HepG2 (cell line): ENCODE data around the gene MTHFS. TPM values are rescaled to one million over a fixed set of nuclear protein-coding genes. Genes with fewer than 3 reads are reported as not detected.

Source experiments
- ATF7 ChIP-seq, 2 experiments: fragments of 450-650 bp in 1 of 2; sonication (generic) in 1 of 2; formaldehyde crosslinking in 1 of 2; IDR thresholded peaks; 2 replicates each; pipeline versions ENCODE4 v1.4.0 to v1.6.1; 2016 to 2020; ENCODE audit warnings: antibody characterized with exemption in 1 of 2, mild to moderate bottlenecking in 1 of 2, missing genetic modification reagents in 1 of 2
- HDAC2 ChIP-seq: sonication (generic); formaldehyde crosslinking; IDR thresholded peaks from 2 replicates; pipeline ENCODE4 v1.4.0; 2020; ENCODE audit warnings: missing genetic modification reagents
- MTF1 ChIP-seq: sonication (generic); formaldehyde crosslinking; IDR thresholded peaks from 2 replicates; pipeline ENCODE4 v1.5.0; 2020; ENCODE audit warnings: missing genetic modification reagents
- NFYC ChIP-seq: IDR thresholded peaks from 2 replicates; pipeline ENCODE4 v1.6.1; 2016; ENCODE audit warnings: missing genetic modification reagents, missing compliant biosample characterization
- PAXIP1 ChIP-seq: sonication (generic); formaldehyde crosslinking; conservative IDR thresholded peaks from 2 replicates; pipeline ENCODE4 v1.4.0; 2020; ENCODE audit warnings: mild to moderate bottlenecking, missing genetic modification reagents, moderate library complexity
- REL ChIP-seq: sonication (generic); formaldehyde crosslinking; conservative IDR thresholded peaks from 2 replicates; pipeline ENCODE4 v1.8.0; 2022; ENCODE audit warnings: mild to moderate bottlenecking, missing genetic modification reagents, moderate library complexity
- RXRB ChIP-seq: IDR thresholded peaks from 2 replicates; pipeline ENCODE4 v1.6.1; 2016; ENCODE audit warnings: borderline replicate concordance, missing genetic modification reagents, missing compliant biosample characterization
- SKI ChIP-seq: fragments of 450-650 bp; IDR thresholded peaks from one replicate; pipeline ENCODE4 v1.6.1; 2018; ENCODE audit warnings: mild to moderate bottlenecking; ENCODE audit not compliant: partially characterized antibody
- SRSF4 ChIP-seq: fragments of 200-400 bp; formaldehyde crosslinking; IDR thresholded peaks from one replicate; pipeline ENCODE4 v1.6.1; 2018; ENCODE audit warnings: mild to moderate bottlenecking, low read depth, low read length, moderate library complexity; ENCODE audit not compliant: poor library complexity, severe bottlenecking
- STAG1 ChIP-seq: sonication (generic); formaldehyde crosslinking; IDR thresholded peaks from 2 replicates; pipeline ENCODE4 v1.4.0; 2020; ENCODE audit warnings: missing genetic modification reagents
- TBX2 ChIP-seq: sonication (generic); formaldehyde crosslinking; IDR thresholded peaks from 2 replicates; pipeline ENCODE4 v1.5.0; 2020; ENCODE audit warnings: missing genetic modification reagents, mild to moderate bottlenecking, borderline replicate concordance
- ZBTB38 ChIP-seq: sonication (generic); formaldehyde crosslinking; IDR thresholded peaks from 2 replicates; pipeline ENCODE4 v1.5.1; 2020; ENCODE audit warnings: mild to moderate bottlenecking, missing genetic modification reagents
- ZFP1 ChIP-seq: IDR thresholded peaks from 2 replicates; pipeline ENCODE4 v1.6.1; 2016
- ZFP37 ChIP-seq: sonication (generic); formaldehyde crosslinking; IDR thresholded peaks from 2 replicates; pipeline ENCODE4 v1.4.0; 2020; ENCODE audit warnings: missing genetic modification reagents, borderline replicate concordance
- ZNF350 ChIP-seq: sonication (generic); formaldehyde crosslinking; IDR thresholded peaks from 2 replicates; pipeline ENCODE4 v1.4.0; 2020; ENCODE audit warnings: mild to moderate bottlenecking, low read depth, missing genetic modification reagents, borderline replicate concordance
- ZNF788 ChIP-seq: sonication (generic); formaldehyde crosslinking; IDR thresholded peaks from 2 replicates; pipeline ENCODE4 v1.5.0; 2020; ENCODE audit warnings: mild to moderate bottlenecking, missing genetic modification reagents, borderline replicate concordance
- polyA plus RNA-seq, 8 experiments: library from polyadenylated mRNA; depleted of rRNA in 3 of 8; stranded (reverse) in 7 of 8; unstranded in 1 of 8; fragments of >200 nt; fragmentation: Illumina TruSeq in 4 of 8; extraction: Trizol in 4 of 8; gene quantifications; 2 replicates each; pipeline versions ENCODE4 v1.2.1 to v1.2.3, GENCODE V29; 2011 to 2016; ENCODE audit warnings: low read depth in 4 of 8, missing spikeins in 1 of 8, mixed read lengths in 1 of 8; ENCODE audit not compliant: insufficient read depth in 1 of 8
- total RNA-seq, 5 experiments: library from RNA; depleted of rRNA; stranded (reverse); fragments of >200 nt; fragmentation: Illumina TruSeq; extraction: Trizol; gene quantifications; 2 replicates each; pipeline ENCODE4 v1.2.3, GENCODE V29; 2016; ENCODE audit warnings: low read depth in 1 of 5
- TF ChIP-seq, protein P1 (sequence below): sonication (generic); formaldehyde crosslinking; IDR thresholded peaks from 2 replicates; pipeline ENCODE4 v1.5.0; 2020; ENCODE audit warnings: mild to moderate bottlenecking, missing genetic modification reagents, borderline replicate concordance

The MTHFS gene
- total and polyA plus RNA-seq, 2 of the 13 experiments (the other 11 are each of a cell fraction or from before 2014, with no cell fraction given), result 37.0 to 49.7 TPM

- TF ChIP-seq SRSF4 (peak; percentile 56), ZNF350 (CRISPR knock-in tag) (peak; percentile 44; the same call in 1 of the 2 replicates), TBX2 (peak; percentile 89), STAG1 (CRISPR knock-in tag) (peak; percentile 55), ZFP1 (CRISPR knock-in tag) (no peak), SKI (peak; percentile 29), NFYC (CRISPR knock-in tag) (peak; percentile 4; the same call in 1 of the 2 replicates), ZBTB38 (CRISPR knock-in tag) (peak; percentile 83), HDAC2 (CRISPR knock-in tag) (peak; percentile 70; the same call in 1 of the 2 replicates), MTF1 (CRISPR knock-in tag) (0 out of 2 replicates have a peak, but pooled peaks have one; percentile 62), ZNF788 (CRISPR knock-in tag) (peak; percentile 49; the same call in 1 of the 2 replicates), RXRB (0 out of 2 replicates have a peak, but pooled peaks have one; percentile 41), ZFP37 (CRISPR knock-in tag) (peak; percentile 89; the same call in 1 of the 2 replicates), PAXIP1 (CRISPR knock-in tag) (peak; percentile 58; the same call in 1 of the 2 replicates), ATF7 (IDR thresholded peaks at IDR 0.05) (no peak), ATF7 (CRISPR knock-in tag; IDR thresholded peaks at IDR 0.05) (peak; percentile 1; the same call in 1 of the 2 replicates), REL (CRISPR knock-in tag) (peak; percentile 91; the same call in 1 of the 2 replicates)
- TF ChIP-seq, protein P1, sequence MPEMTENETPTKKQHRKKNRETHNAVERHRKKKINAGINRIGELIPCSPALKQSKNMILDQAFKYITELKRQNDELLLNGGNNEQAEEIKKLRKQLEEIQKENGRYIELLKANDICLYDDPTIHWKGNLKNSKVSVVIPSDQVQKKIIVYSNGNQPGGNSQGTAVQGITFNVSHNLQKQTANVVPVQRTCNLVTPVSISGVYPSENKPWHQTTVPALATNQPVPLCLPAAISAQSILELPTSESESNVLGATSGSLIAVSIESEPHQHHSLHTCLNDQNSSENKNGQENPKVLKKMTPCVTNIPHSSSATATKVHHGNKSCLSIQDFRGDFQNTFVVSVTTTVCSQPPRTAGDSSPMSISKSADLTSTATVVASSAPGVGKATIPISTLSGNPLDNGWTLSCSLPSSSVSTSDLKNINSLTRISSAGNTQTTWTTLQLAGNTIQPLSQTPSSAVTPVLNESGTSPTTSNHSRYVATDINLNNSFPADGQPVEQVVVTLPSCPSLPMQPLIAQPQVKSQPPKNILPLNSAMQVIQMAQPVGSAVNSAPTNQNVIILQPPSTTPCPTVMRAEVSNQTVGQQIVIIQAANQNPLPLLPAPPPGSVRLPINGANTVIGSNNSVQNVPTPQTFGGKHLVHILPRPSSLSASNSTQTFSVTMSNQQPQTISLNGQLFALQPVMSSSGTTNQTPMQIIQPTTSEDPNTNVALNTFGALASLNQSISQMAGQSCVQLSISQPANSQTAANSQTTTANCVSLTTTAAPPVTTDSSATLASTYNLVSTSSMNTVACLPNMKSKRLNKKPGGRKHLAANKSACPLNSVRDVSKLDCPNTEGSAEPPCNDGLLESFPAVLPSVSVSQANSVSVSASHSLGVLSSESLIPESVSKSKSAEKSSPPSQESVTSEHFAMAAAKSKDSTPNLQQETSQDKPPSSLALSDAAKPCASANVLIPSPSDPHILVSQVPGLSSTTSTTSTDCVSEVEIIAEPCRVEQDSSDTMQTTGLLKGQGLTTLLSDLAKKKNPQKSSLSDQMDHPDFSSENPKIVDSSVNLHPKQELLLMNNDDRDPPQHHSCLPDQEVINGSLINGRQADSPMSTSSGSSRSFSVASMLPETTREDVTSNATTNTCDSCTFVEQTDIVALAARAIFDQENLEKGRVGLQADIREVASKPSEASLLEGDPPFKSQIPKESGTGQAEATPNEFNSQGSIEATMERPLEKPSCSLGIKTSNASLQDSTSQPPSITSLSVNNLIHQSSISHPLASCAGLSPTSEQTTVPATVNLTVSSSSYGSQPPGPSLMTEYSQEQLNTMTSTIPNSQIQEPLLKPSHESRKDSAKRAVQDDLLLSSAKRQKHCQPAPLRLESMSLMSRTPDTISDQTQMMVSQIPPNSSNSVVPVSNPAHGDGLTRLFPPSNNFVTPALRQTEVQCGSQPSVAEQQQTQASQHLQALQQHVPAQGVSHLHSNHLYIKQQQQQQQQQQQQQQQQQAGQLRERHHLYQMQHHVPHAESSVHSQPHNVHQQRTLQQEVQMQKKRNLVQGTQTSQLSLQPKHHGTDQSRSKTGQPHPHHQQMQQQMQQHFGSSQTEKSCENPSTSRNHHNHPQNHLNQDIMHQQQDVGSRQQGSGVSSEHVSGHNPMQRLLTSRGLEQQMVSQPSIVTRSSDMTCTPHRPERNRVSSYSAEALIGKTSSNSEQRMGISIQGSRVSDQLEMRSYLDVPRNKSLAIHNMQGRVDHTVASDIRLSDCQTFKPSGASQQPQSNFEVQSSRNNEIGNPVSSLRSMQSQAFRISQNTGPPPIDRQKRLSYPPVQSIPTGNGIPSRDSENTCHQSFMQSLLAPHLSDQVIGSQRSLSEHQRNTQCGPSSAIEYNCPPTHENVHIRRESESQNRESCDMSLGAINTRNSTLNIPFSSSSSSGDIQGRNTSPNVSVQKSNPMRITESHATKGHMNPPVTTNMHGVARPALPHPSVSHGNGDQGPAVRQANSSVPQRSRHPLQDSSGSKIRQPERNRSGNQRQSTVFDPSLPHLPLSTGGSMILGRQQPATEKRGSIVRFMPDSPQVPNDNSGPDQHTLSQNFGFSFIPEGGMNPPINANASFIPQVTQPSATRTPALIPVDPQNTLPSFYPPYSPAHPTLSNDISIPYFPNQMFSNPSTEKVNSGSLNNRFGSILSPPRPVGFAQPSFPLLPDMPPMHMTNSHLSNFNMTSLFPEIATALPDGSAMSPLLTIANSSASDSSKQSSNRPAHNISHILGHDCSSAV, result no peak
Measured at GRCh38 chr15:79896634-79897379, at the start of gene MTHFS (continued).
